HG03457 (cell line): ENCODE results near the gene KANSL2.
A peak's percentile ranks its signal among the peaks of the same experiment; 100 is the strongest.
"Not testable (repeated sequence)": the region's sequence is repeated elsewhere in the genome, so short reads cannot be mapped to it uniquely, and the experiment has no call there.

Source experiments
- ATAC-seq: cut with Tn5 transposase; IDR thresholded peaks from one replicate; pipeline ENCODE4 v1.9.1; 2021; ENCODE audit warnings: moderate number of reproducible peaks; ENCODE audit not compliant: unreplicated experiment

KANSL2 gene

GRCh38 chr12:48681710-48682532 is at the start of gene KANSL2:
Gene KANSL2 (minus strand): TSS chr12:48682238. CDS start chr12:48681632, 606 bp downstream.
- ATAC-seq, result peak; percentile 93

GRCh38 chr12:48728807-48729206 is 46.8 kb upstream of the KANSL2 start:
- ATAC-seq, result no peak

DNA sequence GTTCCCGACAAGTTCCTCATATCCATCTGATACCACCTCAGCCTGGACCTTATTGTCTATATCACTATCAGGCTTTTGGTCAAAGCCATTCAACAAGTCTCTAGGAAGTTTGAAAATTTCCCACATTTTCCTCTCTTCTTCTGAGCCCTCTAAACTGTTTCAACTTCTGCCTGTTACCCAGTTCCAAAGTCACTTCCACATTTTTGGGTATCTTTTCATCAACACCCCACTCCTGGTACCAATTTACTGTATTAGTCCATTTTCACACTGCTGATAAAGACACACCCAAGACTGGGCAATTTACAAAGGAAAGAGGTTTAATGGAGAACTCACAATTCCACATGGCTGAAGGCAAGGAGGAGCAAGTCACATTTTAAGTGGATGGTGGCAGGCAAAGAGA is 38.7 kb upstream of the KANSL2 start:
- not testable (repeated sequence) for ATAC-seq

DNA sequence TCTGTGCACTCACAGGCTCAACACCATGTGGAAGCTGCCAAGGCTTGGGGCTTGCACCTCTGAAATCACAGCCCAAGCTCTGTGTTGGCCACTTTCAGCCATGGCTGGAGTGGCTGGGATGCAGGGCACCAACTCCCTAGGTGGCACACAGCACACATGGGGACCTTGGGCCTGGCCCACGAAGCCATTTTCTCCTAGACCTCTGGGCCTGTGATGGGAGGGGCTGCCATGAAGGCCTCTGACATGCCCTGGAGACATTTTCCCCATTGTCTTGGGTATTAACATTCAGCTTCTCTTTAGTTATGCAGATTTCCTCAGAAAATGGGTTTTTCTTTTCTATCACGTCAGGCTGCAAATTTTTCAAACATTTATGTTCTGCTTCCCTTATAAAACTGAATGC is 38.1 kb upstream of the KANSL2 start:
- ATAC-seq, result not testable (repeated sequence)

GRCh38 chr12:48719002-48719401 is 37.0 kb upstream of the KANSL2 start:
- ATAC-seq, result not testable (repeated sequence)

DNA sequence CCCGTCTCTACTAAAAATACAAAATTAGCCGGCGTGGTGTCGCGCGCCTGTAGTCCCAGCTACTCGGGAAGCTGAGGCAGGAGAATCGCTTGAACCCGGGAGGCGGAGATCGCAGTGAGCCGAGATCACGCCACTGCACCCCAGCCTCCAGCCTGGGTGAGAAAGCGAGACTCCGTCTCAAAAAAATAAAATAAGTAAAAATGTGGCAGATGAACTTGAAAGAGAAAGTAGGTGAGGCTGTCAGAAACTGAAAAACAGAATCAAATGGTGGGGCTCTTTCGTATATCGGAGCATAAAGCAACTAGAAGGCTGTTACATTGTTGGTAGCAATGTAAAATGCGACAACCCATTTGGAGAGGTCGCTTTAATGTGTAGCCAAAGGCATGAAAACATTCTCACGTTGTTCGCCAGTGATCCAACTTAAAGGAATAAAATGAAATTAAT is 35.2 kb upstream of the KANSL2 start:
- ATAC-seq, result no peak

DNA sequence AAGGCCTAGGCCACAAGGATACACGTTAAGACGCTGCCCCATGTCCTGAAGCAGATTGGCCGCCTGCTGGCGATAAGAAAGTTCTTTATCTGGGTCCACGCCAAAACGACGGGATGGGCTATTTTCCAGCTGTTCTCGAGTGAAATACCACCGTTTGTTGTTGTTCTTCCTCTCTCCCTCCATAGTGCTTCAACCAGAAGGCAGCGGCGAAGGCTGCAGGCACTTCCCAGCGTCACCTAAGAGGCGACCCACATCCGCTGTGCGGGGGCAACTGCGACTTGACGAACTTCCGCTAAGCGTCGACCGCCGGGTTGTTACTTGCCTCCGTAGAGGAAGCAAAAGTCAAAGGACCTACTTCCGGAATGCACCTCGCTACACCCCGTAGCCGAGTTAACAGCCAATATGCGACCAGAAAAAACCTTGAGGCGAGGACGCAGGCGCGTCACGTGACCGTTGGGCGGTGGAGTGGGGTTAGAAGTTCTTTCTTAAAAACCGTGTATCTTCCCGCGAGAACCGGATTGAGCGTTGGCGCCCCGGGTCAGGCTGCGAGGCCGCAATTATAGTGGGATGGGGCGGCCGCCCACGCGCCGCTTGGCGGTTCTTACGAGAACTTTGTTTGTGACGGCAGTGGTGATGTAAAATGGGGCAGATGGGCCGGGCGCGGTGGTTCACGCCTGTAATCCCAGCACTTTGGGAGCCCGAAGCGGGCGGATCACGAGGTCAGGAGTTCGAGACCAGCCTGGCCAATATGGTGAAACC is 34.6 kb upstream of the KANSL2 start, which contains the start of gene CCNT1:
TSS of gene CCNT1 (minus strand) at position 215 of the 759 bp plus-strand sequence. CDS start at position 183, 32 bp downstream.
- peak; percentile 92 for ATAC-seq

- no peak for ATAC-seq
Measured at GRCh38 chr12:48716168-48716492, 34.1 kb upstream of the KANSL2 start.

DNA sequence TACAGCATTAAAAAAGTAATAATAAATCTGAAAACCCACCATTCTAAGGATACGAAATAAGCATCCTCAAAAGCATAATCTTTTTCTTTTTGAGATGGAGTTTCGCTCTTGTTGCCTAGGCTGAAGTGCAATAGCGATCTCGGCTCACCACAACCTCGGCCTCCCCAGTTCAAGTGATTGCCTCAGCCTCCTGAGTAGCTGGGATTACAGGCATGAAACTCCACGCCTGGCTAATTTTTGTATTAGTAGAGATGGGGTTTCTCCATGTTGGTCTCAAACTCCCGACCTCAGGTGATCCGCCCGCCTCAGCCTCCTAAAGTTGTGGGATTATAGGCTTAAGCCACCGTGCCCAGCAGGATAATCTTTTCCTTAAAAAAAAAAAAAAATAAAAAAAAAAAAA is 30.2 kb upstream of the KANSL2 start:
- ATAC-seq, result no peak

DNA sequence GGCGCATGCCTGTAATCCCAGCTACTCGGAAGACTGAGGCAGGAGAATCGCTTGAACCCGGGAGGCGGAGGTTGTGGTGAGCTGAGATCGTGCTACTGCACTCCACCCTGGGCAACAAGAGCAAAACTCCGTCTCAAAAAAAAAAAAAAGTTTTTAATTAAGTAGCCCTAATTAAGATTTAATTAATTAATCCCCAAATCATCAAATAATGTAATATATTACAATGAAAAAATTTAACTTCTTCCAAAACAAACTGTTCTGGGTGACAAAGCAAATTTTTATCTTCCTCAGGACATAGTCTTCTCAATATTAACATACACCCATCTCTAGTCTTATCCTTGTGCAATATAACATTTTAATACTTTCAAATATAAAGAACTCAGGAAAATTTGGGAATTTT is 16.8 kb upstream of the KANSL2 start:
- ATAC-seq, result not testable (repeated sequence)

- ATAC-seq, result no peak
Measured at GRCh38 chr12:48696626-48697025, 14.6 kb upstream of the KANSL2 start.

GRCh38 chr12:48695859-48696258 is 13.8 kb upstream of the KANSL2 start:
- no peak for ATAC-seq

DNA sequence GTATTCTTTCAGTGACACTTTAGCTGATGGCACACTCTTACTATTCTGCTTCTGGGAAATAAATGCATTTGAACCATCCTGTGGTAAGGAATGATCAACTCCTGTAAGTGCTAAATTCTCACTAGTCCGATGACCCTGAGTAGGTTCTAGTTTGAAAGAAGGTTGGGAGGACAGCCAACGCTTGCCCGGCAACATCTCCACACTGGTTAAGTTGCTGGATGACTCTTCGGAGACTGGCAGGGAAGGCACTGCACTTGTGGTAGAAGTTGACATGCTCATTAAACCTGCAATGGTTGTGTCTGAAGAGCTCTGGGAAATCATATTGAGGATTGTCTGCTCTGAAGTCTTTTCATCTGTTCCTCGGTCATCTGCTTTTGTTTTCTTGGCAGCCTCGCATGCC is 12.0 kb upstream of the KANSL2 start:
- ATAC-seq, result no peak

DNA sequence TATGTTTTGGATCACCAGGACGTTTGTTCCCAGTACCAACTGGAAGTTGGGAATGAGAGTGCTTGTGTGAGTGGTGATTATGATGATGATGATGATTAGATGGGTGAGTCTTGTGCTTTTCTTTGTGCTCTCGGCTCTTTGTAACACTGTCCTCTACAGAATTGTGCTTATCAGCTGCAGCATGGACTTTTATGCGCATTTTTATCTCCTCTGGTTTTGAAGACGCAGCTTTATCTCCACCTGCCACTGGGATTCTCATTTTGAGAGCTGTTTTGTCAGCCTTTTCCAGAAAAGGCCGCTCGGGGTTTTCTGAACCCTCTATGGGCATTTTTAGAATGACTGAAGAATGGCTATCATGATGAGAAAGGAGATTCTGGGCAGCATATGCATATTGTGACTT is 11.5 kb upstream of the KANSL2 start:
- no peak for ATAC-seq

DNA sequence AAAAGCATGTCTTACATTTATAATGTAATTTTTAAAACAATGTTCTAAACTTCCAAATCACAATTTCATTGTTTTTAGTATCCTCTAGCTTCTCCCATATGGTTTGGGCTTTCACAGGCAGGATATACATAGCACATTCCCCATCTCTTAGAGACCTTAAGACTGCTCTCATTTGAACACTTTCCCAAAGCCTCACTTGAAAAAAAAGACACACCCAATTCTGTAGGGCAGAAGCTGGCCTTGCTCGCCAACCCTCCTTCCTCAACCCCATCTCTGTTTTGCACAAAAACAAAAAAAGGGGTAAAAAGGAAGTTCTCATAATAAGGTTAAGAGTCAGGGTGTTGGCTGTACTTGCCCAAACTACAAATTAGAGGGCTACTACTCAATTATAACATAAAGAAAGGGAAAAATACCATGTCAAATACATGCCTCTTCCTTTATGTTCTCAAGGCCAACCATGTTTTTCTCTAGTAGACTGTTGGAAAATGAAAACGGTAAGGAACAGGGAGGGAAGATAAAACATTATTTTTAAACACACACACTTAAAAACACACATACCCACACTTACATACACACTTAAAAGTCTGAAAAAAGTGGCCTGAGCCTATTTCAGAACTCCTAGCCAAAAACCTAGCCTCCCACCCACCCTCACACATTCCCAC is 9.9 kb upstream of the KANSL2 start:
- no peak for ATAC-seq

DNA sequence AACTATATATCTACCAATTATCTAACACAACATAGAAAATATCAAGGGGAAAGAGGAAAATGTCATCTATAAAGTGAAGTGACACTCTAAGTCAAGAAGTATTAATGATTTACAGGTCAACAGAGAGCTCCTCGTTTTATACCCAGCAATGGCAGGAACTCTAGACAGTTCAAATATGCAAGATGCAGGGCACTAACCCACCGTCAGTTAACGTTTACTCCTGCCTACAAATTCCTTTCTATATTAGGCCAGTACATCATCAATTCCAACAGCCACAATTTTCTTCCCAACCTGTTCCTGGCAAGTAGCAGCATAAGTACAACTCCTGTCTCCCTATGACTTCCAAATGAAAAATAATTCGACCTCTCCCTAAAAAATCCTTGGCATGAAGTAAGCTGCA is 9.0 kb upstream of the KANSL2 start:
- no peak for ATAC-seq

- no peak for ATAC-seq
Measured at GRCh38 chr12:48690436-48690835, 8.4 kb upstream of the KANSL2 start.

DNA sequence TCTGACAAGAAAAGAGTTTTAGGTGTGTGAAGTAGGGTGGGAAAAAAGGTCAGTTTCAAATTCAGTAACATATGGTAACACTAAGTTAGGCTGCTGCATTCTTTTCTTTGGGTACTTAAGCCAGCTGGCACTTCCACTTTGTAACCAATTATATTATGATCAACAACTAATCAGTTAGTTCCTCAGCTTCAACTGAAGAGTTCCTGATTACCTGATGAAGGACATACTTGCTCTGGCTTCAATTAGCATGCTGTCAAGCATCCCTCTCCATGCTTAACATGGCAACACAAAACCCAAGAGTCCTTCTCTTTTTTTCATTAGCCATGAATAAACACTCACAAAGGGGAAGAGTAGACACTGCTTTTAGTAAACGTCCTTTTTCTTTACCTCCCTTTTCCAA is 6.8 kb upstream of the KANSL2 start:
- ATAC-seq, result no peak

- no peak for ATAC-seq
Measured at GRCh38 chr12:48687592-48687991, 5.6 kb upstream of the KANSL2 start.

DNA sequence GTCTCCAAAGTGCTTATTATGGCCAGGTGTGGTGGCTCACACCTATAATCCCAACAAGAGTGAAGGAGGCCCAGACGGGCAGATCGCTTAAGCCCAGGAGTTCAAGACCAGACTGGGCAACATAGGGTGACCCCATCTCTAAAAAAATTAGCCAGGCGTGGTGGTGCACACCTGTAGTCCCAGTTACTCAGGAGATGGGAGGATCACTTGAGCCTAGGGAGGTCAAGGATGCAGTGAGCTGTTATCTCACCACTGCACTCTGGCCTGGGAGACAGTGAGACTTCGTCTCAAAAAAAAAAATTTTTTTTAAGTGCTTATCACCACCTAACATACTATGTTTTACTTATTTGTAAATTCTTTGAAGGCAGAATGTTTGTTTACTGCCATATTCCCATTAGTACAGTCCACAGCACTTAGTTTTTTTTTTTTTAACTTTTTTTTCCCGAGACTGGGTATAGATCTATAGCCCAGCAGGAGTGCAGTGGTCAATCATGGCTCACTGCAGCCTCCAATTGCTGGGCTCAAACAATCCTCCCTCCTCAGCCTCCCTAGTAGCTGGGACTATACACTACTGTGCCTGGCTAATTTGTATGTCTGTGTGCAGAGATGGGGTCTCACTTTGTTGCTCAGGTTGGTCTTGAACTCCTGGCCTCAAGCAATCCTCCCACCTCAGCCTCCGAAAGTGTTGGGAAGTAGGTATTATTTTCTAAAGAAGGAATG is 4.7 kb upstream of the KANSL2 start:
- ATAC-seq, result no peak

DNA sequence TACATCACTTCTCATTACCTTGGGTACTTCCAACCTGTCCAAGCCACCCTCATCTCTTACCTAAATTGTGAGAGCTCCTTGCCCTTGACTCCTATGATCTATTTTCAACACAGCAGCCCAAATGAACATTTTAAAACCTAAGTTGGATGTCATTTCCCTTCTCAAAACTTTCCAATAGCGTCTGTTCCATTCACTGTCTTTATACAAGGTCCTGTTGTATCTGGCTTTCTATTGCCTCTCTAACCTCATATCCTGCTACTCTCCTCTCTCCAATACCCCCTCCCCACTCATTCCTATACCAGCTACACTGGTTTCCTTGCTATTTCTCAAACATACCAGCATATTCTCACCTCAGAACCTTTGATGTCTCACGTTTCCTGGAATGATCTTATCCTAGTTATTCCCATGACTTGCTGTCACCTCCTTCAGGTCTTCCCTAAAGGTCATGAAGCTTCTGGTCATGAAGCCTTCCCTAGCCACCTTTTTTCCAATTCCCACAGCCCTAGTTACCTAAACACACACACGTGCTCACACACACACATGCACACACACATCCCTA is 4.1 kb upstream of the KANSL2 start:
- no peak for ATAC-seq
